A549 (cell line): Measurements from ENCODE around the gene EFCAB8.

Experiments used
- BHLHE40 ChIP-seq: IDR thresholded peaks from 2 replicates; pipeline ENCODE4 v1.6.1; 2012; ENCODE audit warnings: low read depth, low read length, inconsistent platforms
- HOXA7 ChIP-seq: fragments of 250-450 bp; sonication (Bioruptor Pico); IDR thresholded peaks from 2 replicates; pipeline ENCODE4 v1.5.0; 2020; ENCODE audit warnings: mild to moderate bottlenecking, moderate library complexity
- POLR2A ChIP-seq: IDR thresholded peaks from 2 replicates; pipeline ENCODE4 v1.6.1; 2012; ENCODE audit warnings: mild to moderate bottlenecking, low read length
- RAD21 ChIP-seq, 2 experiments: fragments of >200 bp in 1 of 2; sonication (Bioruptor Twin) in 1 of 2; formaldehyde crosslinking in 1 of 2; IDR thresholded peaks in 1 of 2; conservative IDR thresholded peaks in 1 of 2; 2 replicates in 1 of 2; 3 replicates in 1 of 2; pipeline ENCODE4 v1.6.1; 2012 to 2018; ENCODE audit warnings: inconsistent platforms in 1 of 2
- RFX5 ChIP-seq: fragments of 450-650 bp; IDR thresholded peaks from 2 replicates; pipeline ENCODE4 v1.7.1; 2014; ENCODE audit warnings: antibody characterized with exemption, mild to moderate bottlenecking, moderate library complexity
- ZNF302 ChIP-seq: fragments of 250-450 bp; sonication (Bioruptor Pico); IDR thresholded peaks from 2 replicates; pipeline ENCODE4 v1.9.0; 2021; ENCODE audit warnings: inconsistent platforms, mild to moderate bottlenecking, moderate library complexity
- TF ChIP-seq, protein P1 (sequence below): fragments of 200-600 bp; sonication (generic); IDR thresholded peaks from 2 replicates; pipeline ENCODE4 v1.6.1; 2016; ENCODE audit warnings: antibody characterized with exemption, mild to moderate bottlenecking, moderate library complexity
- TF ChIP-seq, protein P2 (sequence below): fragments of >200 bp; sonication (Bioruptor Twin); formaldehyde crosslinking; IDR thresholded peaks from 3 replicates; pipeline ENCODE4 v1.5.1; 2016
- TF ChIP-seq, protein P3 (sequence below): IDR thresholded peaks from 2 replicates; pipeline ENCODE4 v1.6.1; 2012

DNA sequence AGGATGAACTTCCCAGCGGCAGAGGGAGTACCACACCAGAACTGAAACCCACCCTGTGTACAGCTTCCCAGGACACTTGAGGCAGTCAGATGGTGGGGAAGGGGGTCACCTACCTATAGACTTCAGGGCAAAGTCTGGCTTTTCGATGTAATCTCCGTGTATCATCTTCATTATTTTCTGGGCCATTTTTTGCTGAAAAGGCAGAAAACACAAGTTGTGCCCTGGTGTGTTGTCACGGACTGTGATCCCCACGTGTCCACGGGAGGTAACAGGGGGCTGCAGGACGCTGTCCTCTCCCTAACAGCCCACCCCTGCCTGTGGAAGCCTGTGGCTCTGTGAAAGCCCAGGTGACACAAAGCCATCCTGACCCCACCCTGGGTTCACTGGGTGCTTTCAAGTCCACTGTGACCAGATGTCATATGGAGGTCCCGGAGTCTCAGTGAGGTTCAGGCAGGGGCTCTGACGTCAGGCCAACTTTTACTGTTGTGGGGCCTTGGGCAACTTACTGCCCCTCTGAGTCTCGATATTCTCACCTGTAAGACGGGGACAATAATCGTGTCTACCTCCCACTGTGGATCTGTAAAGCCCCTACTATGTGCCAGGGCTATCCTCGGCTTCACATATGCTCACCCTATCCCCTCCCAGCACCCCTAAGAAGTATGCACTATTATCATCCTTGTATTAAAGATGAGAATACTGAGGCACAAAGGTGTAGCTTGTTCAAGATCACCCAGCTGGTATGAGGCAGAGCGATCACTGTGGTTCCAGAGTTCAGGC is 131.0 kb downstream of the EFCAB8 start:
- TF ChIP-seq, protein P1, sequence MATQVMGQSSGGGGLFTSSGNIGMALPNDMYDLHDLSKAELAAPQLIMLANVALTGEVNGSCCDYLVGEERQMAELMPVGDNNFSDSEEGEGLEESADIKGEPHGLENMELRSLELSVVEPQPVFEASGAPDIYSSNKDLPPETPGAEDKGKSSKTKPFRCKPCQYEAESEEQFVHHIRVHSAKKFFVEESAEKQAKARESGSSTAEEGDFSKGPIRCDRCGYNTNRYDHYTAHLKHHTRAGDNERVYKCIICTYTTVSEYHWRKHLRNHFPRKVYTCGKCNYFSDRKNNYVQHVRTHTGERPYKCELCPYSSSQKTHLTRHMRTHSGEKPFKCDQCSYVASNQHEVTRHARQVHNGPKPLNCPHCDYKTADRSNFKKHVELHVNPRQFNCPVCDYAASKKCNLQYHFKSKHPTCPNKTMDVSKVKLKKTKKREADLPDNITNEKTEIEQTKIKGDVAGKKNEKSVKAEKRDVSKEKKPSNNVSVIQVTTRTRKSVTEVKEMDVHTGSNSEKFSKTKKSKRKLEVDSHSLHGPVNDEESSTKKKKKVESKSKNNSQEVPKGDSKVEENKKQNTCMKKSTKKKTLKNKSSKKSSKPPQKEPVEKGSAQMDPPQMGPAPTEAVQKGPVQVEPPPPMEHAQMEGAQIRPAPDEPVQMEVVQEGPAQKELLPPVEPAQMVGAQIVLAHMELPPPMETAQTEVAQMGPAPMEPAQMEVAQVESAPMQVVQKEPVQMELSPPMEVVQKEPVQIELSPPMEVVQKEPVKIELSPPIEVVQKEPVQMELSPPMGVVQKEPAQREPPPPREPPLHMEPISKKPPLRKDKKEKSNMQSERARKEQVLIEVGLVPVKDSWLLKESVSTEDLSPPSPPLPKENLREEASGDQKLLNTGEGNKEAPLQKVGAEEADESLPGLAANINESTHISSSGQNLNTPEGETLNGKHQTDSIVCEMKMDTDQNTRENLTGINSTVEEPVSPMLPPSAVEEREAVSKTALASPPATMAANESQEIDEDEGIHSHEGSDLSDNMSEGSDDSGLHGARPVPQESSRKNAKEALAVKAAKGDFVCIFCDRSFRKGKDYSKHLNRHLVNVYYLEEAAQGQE, result no peak
- TF ChIP-seq, protein P2, sequence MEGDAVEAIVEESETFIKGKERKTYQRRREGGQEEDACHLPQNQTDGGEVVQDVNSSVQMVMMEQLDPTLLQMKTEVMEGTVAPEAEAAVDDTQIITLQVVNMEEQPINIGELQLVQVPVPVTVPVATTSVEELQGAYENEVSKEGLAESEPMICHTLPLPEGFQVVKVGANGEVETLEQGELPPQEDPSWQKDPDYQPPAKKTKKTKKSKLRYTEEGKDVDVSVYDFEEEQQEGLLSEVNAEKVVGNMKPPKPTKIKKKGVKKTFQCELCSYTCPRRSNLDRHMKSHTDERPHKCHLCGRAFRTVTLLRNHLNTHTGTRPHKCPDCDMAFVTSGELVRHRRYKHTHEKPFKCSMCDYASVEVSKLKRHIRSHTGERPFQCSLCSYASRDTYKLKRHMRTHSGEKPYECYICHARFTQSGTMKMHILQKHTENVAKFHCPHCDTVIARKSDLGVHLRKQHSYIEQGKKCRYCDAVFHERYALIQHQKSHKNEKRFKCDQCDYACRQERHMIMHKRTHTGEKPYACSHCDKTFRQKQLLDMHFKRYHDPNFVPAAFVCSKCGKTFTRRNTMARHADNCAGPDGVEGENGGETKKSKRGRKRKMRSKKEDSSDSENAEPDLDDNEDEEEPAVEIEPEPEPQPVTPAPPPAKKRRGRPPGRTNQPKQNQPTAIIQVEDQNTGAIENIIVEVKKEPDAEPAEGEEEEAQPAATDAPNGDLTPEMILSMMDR, result no peak
- TF ChIP-seq POLR2A (no peak), RAD21 (conservative IDR thresholded peaks at IDR 0.05 in 1 of 2, IDR thresholded peaks at IDR 0.05 in 1 of 2) (no peak), BHLHE40 (no peak), RFX5 (no peak), ZNF302 (no peak), HOXA7 (no peak)
- TF ChIP-seq, protein P3, sequence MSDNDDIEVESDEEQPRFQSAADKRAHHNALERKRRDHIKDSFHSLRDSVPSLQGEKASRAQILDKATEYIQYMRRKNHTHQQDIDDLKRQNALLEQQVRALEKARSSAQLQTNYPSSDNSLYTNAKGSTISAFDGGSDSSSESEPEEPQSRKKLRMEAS, result no peak
